ENCODE measurements around the gene RPL31.

Gene RPL31

DNA sequence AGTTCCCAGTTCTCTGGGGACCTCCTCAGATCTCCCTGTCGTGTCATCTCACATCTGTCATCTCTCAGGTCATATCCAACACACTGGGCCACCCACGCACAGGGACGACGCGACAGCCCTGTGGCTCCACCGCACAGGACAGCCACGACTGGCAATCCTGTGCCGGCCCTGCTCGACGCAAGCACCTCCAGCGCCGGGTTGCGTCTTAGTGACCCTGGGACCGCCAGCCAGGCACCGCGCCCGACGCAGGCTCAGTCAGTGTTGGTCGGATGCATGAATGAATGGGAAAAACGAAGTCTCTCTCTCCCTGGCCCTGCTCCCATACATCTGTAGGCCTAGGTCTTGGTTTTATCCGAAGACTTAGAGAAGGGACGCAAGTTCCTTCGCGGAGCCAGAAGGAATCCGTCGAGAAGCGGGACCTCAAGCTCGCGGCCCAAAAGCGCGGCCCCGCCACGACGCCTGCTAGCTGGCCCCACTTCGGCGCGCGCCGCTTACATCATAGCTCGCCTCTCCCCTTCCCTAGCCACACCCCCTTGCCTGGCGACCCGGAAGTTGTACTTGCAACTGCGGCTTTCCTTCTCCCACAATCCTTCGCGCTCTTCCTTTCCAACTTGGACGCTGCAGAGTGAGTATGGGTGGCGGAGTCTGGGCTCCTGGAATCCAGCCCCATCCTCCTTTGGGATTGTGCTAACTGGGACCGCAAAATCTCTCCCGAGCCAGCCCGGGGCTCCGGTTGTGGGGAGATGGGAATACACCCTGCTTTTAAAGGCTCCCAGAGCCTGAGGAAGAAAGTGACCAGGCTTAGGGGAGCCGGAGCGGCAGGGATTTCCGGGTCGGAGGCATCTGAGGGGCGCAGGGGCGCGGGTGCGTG lies at the start of gene RPL31:
Gene RPL31, plus strand, starts transcription at position 599 of the 871 bp plus-strand sequence. CDS start 413 bp downstream, outside the sequence.
- peak; percentile 94 for DNase-seq

- DNase-seq = no peak
These were observed 49.6 kb upstream of the RPL31 start for GRCh38 chr2:100952512-100952911.

DNA sequence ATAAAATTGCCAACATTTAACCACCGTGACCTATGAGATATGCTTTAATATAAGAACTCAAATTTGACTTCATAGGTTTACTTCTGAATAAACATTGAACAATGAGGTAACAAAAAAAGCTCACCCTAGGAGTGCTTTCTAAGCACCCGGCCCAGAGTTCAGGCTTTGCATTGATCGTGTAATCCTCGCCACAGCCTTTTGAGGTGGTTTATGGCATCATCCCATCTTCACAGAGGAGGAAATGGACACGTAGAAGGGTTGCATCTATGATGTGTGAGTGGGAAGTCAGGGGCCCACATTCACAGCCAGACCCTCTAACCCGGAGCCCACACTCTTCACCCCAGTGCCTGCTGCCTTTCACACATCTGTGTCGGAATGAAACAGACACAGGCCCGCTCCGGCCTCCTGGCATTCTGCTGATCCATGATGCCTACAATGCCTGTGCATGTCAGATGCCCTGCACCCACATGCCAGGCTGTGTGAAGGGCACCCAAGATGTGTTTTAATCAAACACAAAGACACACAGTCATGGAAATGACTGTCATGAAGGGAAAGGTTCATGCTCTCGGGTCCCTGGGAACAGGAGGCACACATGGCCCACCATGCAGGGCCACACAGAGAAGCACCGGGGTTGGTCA lies 48.6 kb upstream of the RPL31 start:
- DNase-seq = no peak

DNA sequence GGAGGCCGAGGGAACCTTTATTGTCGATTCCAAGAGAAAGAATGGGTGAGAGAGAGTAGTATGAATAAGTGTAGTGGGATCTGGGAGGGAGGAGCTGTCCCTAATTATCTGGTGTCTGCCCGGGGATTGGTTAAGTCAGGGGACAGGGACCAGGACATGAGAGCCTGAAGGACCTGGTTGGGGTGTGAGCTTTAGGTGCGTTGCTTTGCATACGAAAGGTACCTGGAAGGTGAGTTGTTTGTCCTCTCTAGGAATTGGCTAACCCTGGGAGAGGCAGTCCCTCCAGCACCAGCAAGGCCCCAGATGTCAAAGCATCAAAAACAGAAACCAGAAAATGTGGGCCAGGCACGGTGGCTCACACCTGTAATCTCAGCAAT lies 48.1 kb upstream of the RPL31 start:
- no peak for DNase-seq

DNA sequence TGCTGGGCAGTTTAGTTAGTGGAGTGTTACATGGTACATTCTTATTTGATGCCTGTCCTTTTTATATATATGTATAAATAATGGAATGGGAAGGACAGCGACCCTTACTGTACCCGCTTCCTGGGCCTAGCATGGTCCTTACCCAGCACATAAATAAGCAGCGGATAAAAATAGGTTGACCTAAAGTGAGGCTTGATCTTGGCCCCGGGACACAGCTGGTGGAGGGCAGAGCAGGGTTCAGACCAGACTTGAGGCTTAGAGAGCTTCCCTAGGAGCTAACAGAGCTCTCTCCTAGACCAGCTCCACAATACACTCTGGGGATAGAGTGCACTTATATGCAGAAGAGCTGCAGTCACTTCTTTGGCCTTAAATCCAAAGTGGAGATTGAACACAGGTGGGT lies 46.9 kb upstream of the RPL31 start:
- DNase-seq = no peak

- DNase-seq = no peak
These were observed 46.0 kb upstream of the RPL31 start for GRCh38 chr2:100956081-100956480.

DNA sequence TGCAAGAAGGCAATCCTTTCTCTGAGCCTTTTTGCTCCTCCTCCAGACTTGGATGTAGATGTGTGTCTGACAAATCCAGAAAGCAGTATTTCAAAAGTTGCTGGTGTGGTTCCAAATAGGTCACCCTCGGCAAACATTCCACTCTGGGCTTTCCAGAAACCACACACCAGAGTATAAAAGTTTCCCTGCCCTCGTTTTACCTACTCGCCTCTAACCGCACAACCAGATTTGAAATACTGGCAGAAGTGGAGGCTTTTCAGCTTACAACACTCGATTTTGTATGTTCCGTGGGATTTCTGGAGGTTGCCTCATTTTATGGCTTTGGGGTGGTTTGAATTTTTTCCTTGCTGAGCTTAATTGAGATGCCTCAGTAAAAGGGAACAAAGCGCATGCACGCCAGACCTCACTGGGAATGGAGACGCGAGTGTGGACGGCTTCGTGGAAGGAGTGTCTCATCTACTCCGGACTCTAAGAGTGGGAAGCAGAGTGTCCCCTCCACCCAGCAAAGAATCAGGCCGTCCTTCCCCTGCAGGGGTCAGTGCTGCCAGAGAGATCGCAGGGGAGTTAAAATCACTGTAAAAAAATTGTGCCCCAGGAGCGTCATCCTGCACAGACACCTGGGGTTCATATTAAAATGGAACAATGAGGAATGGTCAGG lies 44.0 kb upstream of the RPL31 start:
- DNase-seq = no peak

DNA sequence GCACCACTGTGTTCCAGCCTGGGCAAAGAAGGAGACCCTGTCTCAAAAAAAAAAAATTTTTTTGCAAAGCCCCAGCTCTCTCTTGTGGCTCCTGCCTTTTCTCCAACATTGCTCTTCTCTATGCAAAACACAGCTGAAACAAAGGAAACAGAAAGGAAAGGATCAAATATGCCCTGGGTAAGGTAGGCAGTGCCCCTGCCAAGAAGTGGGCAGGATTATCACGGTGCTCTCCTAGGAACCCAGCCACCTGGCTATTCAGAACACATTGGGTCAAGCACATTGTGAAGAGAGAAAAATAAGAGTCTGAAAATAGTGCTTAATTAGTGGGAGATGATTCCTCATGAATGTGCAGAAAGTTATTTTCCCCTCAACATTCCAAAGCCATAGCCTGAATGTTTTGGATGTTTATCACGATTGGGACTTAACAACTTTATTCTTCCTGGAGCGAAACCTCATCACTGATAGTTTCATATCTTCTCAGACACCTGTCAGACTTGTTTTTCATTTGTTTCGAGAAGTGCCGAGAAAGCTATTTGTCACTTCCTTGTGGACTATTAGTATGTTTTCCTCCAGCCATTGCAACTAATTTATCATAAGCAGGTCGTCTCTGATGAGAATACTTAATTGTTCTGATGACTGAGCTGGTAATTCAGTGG lies 42.7 kb upstream of the RPL31 start:
- DNase-seq = no peak

GRCh38 chr2:100960688-100961087 lies 41.4 kb upstream of the RPL31 start:
- no peak for DNase-seq

DNA sequence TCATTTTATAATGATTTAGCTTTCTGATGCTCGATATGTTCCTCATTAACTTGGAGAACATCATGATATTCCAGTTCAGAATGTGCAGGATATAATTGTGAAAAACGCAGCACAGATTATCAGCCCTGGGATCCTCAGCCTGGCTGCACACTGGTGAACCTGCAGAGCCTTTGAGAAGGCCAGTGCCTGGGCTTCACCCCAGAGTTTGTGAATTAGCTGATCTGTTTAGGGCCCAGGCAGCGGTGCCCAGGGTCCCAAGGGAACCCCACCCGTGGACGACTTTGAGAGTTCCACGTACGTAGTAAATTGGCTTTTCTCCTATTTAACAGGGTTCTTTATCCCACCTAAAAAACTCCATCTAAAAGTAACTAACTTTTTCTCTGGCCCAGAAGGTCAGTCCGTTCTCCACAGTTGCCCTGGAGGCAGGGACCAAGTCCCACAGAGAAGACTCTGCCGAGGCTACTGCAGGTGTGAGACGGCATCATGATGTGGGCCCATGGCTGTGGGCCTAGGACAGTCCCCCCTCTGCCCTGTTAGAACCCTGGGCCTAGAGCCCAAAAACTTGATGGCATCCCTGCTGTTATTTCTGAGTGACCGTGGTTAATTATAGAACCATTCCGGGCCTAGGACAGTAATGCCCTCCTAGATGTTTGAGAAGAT lies 39.6 kb upstream of the RPL31 start:
- DNase-seq = no peak

DNA sequence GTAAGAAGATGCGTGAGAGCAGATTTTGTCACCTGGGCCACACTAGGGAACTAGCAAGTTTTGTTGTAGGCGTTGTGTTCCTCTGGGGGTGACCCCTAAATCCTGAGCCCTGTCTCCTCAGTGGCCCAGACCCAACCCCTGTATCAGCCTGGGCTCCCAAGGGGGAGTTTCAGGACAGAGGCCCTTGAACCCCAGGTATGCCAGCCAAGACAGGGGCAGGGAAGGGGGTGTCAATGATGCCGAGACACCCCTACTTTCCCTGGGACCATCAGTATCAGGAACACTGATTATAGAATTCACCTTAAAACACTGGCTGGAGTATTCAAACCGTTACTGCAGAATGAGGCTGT lies 39.1 kb upstream of the RPL31 start:
- no peak for DNase-seq

GRCh38 chr2:100964222-100964621 lies 37.9 kb upstream of the RPL31 start:
- DNase-seq = no peak

DNA sequence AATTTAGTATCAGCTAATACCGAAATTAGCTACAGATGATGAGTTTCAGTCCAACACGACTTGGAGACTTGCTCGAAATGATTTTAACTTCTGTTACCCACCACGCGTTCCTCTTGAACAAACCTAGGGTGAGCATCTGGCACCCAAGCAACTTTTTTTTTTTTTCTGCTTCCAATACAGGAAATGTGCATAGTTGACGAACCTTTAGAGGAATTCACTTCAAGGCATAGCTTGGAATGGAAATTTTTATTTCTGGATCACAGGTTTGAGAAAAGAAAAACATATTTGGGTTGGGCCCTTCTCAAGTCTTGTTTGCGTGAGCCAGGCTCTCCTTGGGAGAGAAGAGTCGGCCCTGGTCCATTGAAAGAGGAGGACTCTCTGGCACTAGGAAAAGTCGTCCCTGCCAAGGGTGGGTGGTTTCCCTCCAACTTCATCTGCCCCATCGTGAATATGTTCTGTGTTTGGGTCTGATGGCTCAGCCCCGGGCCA lies 37.4 kb upstream of the RPL31 start:
- no peak for DNase-seq

DNA sequence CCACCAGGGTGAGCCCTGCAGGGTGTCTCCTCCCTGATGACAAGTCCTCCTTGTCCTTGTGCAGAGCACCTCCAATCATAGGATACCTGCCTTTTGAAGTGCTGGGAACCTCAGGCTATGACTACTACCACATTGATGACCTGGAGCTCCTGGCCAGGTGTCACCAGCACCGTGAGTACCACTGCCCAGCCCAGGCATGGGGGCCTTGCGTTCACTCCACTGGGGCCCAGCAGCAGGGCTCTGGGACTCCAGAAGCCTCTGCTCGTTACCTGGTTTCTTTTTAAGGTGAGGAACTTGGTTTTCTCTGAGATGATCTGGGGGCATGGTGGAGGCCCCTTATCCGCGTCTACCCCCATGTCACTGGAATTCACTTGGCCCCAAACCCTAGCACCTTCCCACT lies 36.5 kb upstream of the RPL31 start:
- no peak for DNase-seq

DNA sequence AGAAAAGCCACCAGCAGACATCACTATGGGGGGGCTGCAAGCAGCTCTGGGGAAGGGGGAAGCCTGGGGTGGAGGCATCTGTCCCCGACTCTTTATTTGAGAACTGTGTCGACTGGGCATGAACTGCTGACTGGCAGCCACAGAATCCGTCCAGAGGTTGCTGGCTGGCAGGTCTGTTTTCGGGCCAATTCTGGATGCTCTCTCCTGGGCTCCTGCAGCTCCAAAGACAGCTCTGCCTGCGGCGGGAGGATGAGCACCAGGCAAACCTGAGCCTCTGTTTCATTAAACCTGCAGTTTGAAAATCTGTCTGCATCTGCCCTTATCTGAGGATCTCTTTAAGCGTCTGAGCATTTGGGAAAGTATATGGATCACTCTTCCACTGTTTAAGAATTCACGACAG lies 34.4 kb upstream of the RPL31 start:
- DNase-seq = no peak

DNA sequence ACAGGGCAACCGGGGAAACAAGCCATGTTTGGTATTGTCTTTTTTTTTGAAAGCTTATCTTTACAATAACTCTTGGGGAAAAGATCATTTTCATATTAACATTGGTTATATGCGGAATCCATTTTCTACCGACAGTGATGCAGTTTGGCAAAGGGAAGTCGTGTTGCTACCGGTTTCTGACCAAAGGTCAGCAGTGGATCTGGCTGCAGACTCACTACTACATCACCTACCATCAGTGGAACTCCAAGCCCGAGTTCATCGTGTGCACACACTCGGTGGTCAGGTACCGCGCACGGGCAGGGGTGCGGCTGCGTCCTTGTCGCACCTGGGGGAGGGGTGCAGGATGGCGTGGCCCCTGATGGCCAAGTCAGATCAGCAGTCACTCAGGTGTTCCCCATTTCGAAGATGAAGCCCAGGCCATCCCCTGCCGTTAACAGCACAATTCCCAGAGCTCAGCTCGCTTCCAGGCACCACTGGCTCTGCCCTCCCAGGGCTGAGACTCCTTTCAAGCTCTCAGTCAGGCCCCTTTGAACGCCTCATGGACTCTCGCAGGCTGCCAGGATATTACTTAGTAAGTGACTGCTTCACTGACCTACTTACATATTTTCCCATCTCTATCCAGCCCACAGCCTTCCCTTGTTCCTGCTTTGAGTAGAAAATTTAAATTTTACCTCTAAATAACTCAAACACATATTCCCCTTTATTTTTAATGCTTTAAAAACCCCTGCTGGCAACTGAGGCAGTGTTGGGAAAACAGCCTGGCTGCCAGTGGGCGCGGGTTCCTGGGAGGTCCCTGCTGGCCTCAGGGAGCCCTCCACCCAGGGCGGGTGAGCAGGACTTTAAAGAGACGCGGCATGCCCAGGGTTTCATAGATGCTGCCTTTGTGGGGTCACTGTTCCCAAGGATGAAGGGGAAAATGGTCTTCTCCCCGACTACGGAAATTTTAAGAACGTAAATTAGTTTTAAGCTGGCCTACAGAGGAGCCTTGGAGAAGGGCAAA lies 33.6 kb upstream of the RPL31 start:
- no peak for DNase-seq

DNA sequence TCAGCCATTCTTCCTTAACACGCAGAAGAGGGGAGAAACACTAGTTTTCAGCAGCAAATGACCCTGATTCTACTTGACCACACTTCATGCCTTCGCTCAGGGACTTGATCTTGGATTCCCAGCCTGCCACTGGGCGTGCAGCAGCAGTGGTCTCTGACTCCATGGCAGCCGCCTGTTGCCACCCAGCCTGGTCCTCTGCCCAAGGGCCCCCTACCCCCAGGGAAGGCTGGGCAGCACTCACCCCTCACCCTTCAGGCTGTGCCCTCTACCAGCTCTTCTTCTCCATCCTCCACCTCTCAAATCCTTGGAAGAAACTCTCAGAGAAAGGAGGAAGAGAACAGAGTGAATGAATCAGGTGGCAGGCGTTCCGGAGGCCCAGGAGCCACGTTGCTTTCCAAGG lies 32.1 kb upstream of the RPL31 start:
- DNase-seq = no peak

- DNase-seq = no peak
These were observed 30.9 kb upstream of the RPL31 start for GRCh38 chr2:100971221-100971620.

GRCh38 chr2:100972452-100972851 lies 29.6 kb upstream of the RPL31 start:
- no peak for DNase-seq

GRCh38 chr2:100974712-100975520 lies 27.2 kb upstream of the RPL31 start:
- no peak for DNase-seq

GRCh38 chr2:100975521-100975785 lies 26.6 kb upstream of the RPL31 start:
- no peak for DNase-seq

Measured in NCI-H1436 (cell line).